Measurements from ENCODE around the gene PTEN.

The PTEN gene

GRCh38 chr10:87978166-87978565 is 114.7 kb downstream of the PTEN start:
- no peak for DNase-seq (ENCODE audit: low spot score)

GRCh38 chr10:87979847-87980246 is 116.4 kb downstream of the PTEN start:
- no peak for DNase-seq (ENCODE audit: low spot score)

- no peak for DNase-seq (ENCODE audit: low spot score)
These were observed 120.3 kb downstream of the PTEN start for GRCh38 chr10:87983716-87984115.

- no peak for DNase-seq (ENCODE audit: low spot score)
These were observed 123.8 kb downstream of the PTEN start for GRCh38 chr10:87987206-87987605.

- no peak for DNase-seq (ENCODE audit: low spot score)
These were observed 128.5 kb downstream of the PTEN start for GRCh38 chr10:87991946-87992345.

- no peak for DNase-seq (ENCODE audit: low spot score)
These were observed 141.0 kb downstream of the PTEN start for GRCh38 chr10:88004451-88004850.

GRCh38 chr10:88006261-88006660 is 142.8 kb downstream of the PTEN start:
- DNase-seq (ENCODE audit: low spot score) = no peak

- no peak for DNase-seq (ENCODE audit: low spot score)
These were observed 145.5 kb downstream of the PTEN start for GRCh38 chr10:88008866-88009470.

GRCh38 chr10:88012641-88013040 is 149.2 kb downstream of the PTEN start:
- DNase-seq (ENCODE audit: low spot score) = no peak

GRCh38 chr10:88017781-88018180 is 154.4 kb downstream of the PTEN start:
- no peak for DNase-seq (ENCODE audit: low spot score)

GRCh38 chr10:88019753-88020152 is 156.3 kb downstream of the PTEN start:
- no peak for DNase-seq (ENCODE audit: low spot score)

Measured in LoVo (cell line).